Measurements from ENCODE around the gene SYNJ2.

Gene SYNJ2

GRCh38 chr6:158033077-158033750, 51.6 kb downstream of the SYNJ2 start:
- H3K27ac ChIP-seq = peak overlapping the region in 2 of 21 experiments; percentile 14 to 21
- no peak overlapping the region for H3K4me3 ChIP-seq

GRCh38 chr6:158033751-158034702, 52.4 kb downstream of the SYNJ2 start:
- no peak overlapping the region for H3K4me3 ChIP-seq
- peak overlapping the region in 3 of 21 experiments; percentile 5 to 58 (median 42) for H3K27ac ChIP-seq

GRCh38 chr6:158036261-158036660, 54.6 kb downstream of the SYNJ2 start:
- H3K27ac ChIP-seq = no peak overlapping the region
- H3K4me3 ChIP-seq = no peak overlapping the region

- H3K4me3 ChIP-seq = no peak overlapping the region
Measured at GRCh38 chr6:158037021-158037420, 55.4 kb downstream of the SYNJ2 start.

GRCh38 chr6:158037771-158038170, 56.1 kb downstream of the SYNJ2 start:
- Histone ChIP-seq H3K27ac (no peak overlapping the region), H3K4me3 (no peak overlapping the region)

More at GRCh38 chr6:158037021-158037420, 55.4 kb downstream of the SYNJ2 start:
- no peak overlapping the region for H3K27ac ChIP-seq

GRCh38 chr6:158038291-158039177, 56.9 kb downstream of the SYNJ2 start:
- no peak overlapping the region for H3K27ac ChIP-seq

GRCh38 chr6:158039178-158039557, 57.5 kb downstream of the SYNJ2 start:
- H3K27ac ChIP-seq = no peak overlapping the region
- H3K4me3 ChIP-seq = no peak overlapping the region

More at GRCh38 chr6:158038291-158039177, 56.9 kb downstream of the SYNJ2 start:
- no peak overlapping the region for H3K4me3 ChIP-seq

GRCh38 chr6:158039571-158040050, 57.9 kb downstream of the SYNJ2 start:
- H3K4me3 ChIP-seq = no peak overlapping the region
- H3K27ac ChIP-seq = peak overlapping the region in 2 of 21 experiments; percentile 21 to 41

GRCh38 chr6:158040051-158040803, 58.6 kb downstream of the SYNJ2 start:
- Histone ChIP-seq H3K4me3 (no peak overlapping the region), H3K27ac (peak overlapping the region in 13 of 21 experiments; percentile 7 to 81 (median 63))

GRCh38 chr6:158040804-158041347, 59.2 kb downstream of the SYNJ2 start:
- no peak overlapping the region for H3K4me3 ChIP-seq
- H3K27ac ChIP-seq = peak overlapping the region in 12 of 21 experiments; percentile 10 to 81 (median 64)

- H3K4me3 ChIP-seq = no peak overlapping the region
- H3K27ac ChIP-seq = peak overlapping the region in 12 of 21 experiments; percentile 8 to 81 (median 51)
Measured at GRCh38 chr6:158041370-158041769, 59.7 kb downstream of the SYNJ2 start.

- Histone ChIP-seq H3K4me3 (no peak overlapping the region), H3K27ac (peak overlapping the region in 12 of 21 experiments; percentile 8 to 81 (median 60))
Measured at GRCh38 chr6:158041788-158042187, 60.1 kb downstream of the SYNJ2 start.

GRCh38 chr6:158042245-158042798, 60.7 kb downstream of the SYNJ2 start:
- no peak overlapping the region for H3K4me3 ChIP-seq
- H3K27ac ChIP-seq = peak overlapping the region in 14 of 21 experiments; percentile 25 to 81 (median 60)

- Histone ChIP-seq H3K27ac (peak overlapping the region in 11 of 21 experiments; percentile 30 to 81 (median 62)), H3K4me3 (no peak overlapping the region)
Measured at GRCh38 chr6:158043008-158043407, 61.3 kb downstream of the SYNJ2 start.

GRCh38 chr6:158043586-158044524, 62.2 kb downstream of the SYNJ2 start:
- no peak overlapping the region for H3K4me3 ChIP-seq
- peak overlapping the region in 7 of 21 experiments; percentile 27 to 68 (median 38) for H3K27ac ChIP-seq

- peak overlapping the region in 4 of 21 experiments; percentile 27 to 68 (median 50) for H3K27ac ChIP-seq
- no peak overlapping the region for H3K4me3 ChIP-seq
Measured at GRCh38 chr6:158044525-158044888, 62.8 kb downstream of the SYNJ2 start.

Data from skin epidermis (tissue), 12 donors.